AG09309 (cell line): Measurements from ENCODE around the gene GRAMD4.

ENCODE experiments used
- DNase-seq: peaks from one replicate; pipeline ENCODE4 v3.0.0-alpha.2; 2010; ENCODE audit warnings: low read depth
- H3K4me3 ChIP-seq: 2 replicates; pipeline ENCODE4 v1.5.1; 2011; ENCODE audit warnings: mild to moderate bottlenecking, low read depth, low read length, moderate library complexity; ENCODE audit not compliant: control insufficient read depth
- TF ChIP-seq, protein P1 (sequence below): IDR thresholded peaks from 2 replicates; pipeline ENCODE4 v1.5.1; 2011; ENCODE audit warnings: mild to moderate bottlenecking, low read depth, low read length, inconsistent platforms; ENCODE audit not compliant: insufficient read depth, control insufficient read depth; ENCODE audit errors: missing control alignments

GRAMD4 gene

DNA sequence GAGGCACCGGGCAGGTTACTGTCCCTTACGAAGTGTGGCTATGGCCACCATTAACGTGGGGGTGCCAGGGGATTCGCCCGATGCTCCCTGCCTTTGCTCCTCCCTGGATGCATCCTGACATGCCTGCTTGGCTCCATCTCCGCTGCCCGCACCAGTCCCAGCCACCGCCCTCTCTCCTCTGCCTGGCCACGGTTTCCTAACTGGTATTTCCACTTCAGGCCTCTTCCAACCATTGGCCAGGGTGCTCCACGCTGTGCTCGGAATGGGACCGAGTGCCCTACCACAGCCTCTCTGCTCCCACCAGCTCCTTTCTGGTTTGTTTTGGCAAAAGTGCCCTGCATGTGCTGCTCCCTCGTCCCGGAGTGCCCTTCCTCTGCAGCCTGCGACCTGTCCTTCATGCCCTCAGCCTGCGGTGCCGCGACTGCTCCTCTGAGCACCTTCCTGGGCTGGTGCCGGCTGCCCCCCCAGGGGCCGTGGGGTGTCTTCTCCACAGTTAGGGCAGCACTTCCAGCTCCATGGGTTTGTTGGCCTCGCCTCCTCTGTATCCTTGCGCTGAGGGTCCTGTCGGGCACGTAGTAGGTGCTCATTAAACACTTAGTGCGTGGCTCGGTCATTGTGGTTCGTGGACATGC lies 12.6 kb upstream of the GRAMD4 start:
- H3K4me3 ChIP-seq, result no peak overlapping the region
- TF ChIP-seq, protein P1, sequence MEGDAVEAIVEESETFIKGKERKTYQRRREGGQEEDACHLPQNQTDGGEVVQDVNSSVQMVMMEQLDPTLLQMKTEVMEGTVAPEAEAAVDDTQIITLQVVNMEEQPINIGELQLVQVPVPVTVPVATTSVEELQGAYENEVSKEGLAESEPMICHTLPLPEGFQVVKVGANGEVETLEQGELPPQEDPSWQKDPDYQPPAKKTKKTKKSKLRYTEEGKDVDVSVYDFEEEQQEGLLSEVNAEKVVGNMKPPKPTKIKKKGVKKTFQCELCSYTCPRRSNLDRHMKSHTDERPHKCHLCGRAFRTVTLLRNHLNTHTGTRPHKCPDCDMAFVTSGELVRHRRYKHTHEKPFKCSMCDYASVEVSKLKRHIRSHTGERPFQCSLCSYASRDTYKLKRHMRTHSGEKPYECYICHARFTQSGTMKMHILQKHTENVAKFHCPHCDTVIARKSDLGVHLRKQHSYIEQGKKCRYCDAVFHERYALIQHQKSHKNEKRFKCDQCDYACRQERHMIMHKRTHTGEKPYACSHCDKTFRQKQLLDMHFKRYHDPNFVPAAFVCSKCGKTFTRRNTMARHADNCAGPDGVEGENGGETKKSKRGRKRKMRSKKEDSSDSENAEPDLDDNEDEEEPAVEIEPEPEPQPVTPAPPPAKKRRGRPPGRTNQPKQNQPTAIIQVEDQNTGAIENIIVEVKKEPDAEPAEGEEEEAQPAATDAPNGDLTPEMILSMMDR, result no peak
- DNase-seq, result no peak

DNA sequence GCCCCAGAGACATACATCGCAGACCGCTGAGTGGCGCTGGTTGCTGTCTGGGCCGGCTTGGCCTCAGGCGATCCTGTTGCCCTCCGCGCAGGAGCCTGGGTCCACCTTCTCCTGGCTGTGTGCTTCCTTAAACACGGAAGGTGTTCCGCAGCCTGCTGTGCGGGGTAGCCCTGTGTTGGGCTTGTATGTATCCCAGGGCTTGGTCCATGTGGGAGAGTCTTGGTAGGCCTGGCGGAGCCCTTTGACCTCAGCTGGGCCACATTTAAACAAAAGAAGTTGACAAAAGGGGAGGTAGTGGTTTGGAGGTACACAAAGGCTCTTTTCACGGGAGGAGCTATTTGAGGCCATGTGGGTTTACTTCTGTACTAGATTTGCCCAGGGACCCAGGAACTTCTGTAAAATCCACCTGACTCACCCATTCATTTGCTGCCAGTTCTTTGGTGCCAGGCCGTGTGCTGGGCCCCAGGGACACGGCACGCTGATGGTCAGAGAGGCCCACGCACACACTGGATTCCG lies 11.0 kb upstream of the GRAMD4 start:
- TF ChIP-seq, protein P1, result no peak
- no peak for DNase-seq
- no peak overlapping the region for H3K4me3 ChIP-seq

DNA sequence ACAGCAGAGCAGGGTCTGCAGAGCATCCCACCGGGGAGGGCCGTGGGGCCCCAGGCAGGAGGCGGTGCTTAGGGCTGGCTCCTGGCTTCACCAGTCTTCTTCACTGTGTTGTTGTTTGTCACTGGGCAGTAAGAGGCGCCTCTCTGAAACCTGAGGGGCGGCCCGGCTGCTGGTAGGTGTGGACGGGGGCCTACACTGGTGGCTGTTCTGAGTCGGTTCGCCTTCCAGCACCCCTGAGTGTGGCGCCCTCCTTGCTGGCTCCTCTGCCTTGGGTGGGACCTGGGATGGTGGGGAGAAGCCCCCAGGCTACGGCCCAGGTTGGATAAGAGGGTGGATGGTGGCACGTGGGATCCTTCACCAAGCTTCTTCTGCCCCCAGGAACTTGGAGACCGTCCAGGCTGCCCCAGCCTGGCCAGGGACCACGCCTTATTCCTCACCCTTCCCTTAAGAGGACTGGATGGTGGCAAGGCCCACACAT lies 10.4 kb upstream of the GRAMD4 start:
- DNase-seq, result no peak
- TF ChIP-seq, protein P1, result no peak
- H3K4me3 ChIP-seq, result no peak overlapping the region

DNA sequence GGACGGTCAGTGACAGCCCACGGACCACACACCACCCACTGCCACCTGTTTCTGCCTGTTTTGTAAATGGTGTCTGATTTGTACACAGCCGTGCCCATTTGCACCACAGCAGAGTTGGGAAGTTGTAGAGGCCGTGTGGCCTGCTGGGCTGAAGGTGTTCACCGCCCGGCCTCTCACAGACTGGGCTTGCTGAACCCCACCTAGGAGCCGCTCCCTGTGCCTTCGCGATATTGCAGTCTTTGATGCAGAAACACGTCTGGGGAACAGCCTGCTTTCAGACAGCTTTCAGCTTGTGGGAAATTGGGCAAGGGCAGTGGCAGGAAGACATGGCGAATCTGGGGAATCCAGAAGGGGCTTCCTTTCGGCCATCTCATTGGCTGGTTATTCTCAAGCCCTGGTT lies 9.8 kb upstream of the GRAMD4 start:
- TF ChIP-seq, protein P1, result no peak
- no peak for DNase-seq
- H3K4me3 ChIP-seq, result no peak overlapping the region

DNA sequence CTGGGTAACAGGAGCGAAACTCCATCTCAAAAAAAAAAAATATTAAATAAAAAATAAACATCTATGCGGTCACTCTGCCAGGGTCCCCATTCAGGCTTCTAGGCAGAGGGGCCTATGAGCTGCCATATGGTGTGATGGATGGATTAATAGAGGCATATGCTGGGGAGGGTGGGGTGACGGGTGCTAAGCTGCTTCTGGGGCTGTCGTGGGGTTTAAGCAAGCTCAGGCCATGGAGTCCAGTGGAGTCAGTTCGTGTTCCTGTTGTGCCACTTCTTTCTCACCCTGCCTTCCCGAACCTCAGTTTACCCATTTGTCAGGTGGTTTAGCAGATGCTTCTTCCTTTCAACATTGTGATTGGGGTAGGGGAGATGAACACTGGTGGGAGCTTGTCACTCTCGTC lies 9.0 kb upstream of the GRAMD4 start:
- H3K4me3 ChIP-seq, result no peak overlapping the region
- DNase-seq, result no peak
- TF ChIP-seq, protein P1, result no peak

DNA sequence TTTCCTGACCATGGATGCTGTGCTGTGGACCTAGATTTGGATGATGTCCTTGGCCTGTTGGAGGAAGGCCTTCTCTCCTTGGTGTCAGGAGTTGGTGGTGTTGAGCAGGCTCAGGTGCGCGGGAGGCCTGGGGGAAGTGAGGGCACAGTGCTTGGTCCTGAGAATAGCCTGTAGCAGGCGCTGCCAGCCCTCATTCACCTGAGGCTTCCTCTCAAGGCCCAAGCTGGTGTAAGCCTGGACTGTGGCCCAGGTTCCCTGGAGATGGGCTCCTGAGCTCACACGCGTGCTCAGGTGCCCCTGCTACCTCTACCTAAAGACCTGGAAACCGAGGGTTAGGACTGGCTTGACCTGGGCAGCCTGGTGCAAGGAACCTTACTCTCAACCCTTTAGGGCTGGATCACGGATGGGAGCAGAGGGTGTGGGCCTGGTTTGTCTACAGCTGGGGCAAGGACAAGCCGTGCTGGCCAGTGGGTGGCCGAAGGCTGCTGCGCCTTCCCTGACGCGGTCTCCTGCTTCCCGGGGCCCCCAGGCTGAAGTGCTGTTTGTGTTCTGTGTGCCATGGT lies 7.8 kb upstream of the GRAMD4 start:
- TF ChIP-seq, protein P1, result no peak
- no peak overlapping the region for H3K4me3 ChIP-seq
- no peak for DNase-seq
